HG02884 (cell line): ENCODE data around the gene IP6K1.
A peak's percentile ranks its signal among the peaks of the same experiment; 100 is the strongest.
"Not testable (repeated sequence)": the region's sequence is repeated elsewhere in the genome, so short reads cannot be mapped to it uniquely, and the experiment has no call there.

Experiments
- ATAC-seq: cut with Tn5 transposase; IDR thresholded peaks from one replicate; pipeline ENCODE4 v1.9.1; 2021; ENCODE audit warnings: mild to moderate bottlenecking, moderate library complexity; ENCODE audit not compliant: unreplicated experiment

The IP6K1 gene

DNA sequence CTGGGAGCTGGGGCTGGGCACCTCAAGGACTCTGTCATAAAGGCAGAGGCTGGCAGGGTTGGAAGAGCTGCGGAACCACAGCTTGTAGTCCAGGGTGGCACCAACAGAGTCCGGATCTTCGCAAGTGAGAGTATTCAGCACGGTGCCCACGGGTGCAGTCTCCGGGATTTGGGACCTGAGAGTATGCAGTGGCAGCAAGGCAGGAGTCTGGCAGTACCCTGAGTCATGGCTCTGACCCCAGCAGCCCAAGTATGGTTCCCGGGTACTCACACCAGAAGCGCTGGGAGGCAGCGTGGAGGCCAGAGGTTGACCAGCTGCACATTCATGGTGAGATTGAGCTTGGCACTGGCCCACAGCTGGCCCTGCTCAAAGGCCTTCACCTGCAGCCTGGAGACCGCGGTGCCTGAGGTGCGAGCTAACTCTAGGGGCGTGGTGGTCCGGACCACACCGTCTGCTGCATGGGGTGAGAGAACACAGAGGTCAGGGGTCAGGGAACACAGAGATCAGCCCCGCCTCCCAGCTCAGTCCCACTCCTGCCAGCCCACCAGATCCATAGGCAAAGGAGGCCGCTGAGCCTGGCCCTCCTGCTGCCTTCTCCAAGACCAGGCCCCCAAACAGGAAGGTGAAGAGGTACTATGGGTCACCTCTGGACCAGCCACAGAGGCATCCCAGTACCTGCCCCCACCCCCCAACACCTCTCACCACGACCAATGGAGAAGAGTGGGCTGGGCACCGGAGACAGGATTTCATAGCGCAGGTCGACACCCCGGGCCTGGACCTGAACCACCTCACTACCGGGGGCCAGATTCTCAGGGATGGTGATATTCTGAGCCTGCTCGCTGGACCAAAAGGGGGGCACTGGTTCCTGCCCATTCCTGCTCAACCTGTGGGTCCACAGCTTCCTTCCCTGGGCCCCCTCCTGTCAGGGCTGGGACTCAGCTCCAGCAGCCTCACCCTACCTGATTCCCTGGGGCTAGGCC lies 8.9 kb upstream of the IP6K1 start:
- no peak for ATAC-seq

DNA sequence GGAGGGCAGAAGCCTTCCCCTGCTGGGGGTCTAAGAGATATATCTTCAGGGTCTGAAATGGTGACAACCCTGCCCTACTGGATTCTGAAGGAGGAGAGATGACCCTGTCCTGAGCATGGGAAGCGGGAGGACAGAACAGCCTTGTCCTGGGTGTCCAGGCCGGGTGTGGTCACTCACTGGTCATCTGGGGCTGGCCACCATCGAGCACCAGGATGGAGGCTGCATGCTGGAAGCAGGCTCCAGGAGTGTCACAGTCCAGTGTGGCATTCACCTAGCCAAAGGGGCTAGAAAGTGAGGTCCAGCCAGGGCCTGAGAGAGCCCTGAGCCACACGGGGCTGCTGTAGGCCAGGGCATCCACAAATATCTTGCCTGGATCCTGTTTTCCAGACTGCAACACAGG lies 8.1 kb upstream of the IP6K1 start:
- ATAC-seq: no peak

GRCh38 chr3:49793486-49794085 lies 7.2 kb upstream of the IP6K1 start:
- ATAC-seq: no peak

DNA sequence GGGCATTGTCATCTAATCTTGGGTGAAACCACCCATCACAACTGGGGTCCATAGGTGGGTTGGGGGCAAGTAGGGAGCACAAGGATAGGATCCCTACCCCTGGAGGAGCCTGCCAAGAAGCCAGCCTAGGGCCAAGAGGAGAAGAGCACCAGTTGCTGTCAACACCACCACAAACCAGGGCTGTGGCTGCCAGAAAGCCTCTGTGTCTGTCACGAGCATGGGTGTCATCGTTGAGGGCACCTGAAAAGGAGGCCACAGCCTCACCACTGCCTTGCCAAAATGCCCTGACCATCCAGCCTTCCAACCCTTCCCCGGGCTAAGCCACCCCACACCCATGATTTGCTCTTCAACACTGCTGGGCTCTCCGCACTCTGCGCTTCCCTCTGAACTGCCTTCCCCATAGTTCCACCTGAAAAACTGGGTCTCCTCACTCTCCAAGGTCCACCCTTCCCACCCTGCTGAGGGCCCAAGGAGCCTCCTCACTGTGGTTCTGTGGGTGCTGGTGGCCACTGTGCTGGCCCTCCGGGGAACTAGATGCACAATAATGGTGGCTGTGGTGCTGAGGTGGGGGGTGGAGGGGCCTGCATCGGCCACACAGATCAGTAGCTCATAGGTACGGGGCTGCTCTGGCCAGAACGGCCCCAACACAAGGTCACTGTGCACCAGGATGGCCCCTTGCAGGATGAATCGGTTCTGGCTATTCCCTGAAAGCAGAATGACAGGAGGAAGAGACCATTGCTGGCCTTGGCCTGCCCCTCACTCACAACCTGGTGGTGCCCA lies 6.2 kb upstream of the IP6K1 start:
- no peak for ATAC-seq

- no peak for ATAC-seq
Observed at GRCh38 chr3:49791571-49791970, 5.2 kb upstream of the IP6K1 start.

GRCh38 chr3:49790626-49791411 lies 4.5 kb upstream of the IP6K1 start:
- no peak for ATAC-seq

- no peak for ATAC-seq
Observed at GRCh38 chr3:49788056-49788455, 1.7 kb upstream of the IP6K1 start.

- ATAC-seq: no peak
Observed at GRCh38 chr3:49787536-49787935, 1.2 kb upstream of the IP6K1 start.

GRCh38 chr3:49787182-49787464 lies 781 bp upstream of the IP6K1 start:
- ATAC-seq: no peak

- ATAC-seq: peak; percentile 43
Observed at GRCh38 chr3:49785565-49786356, 581 bp downstream of the IP6K1 start.

- not testable (repeated sequence) for ATAC-seq
Observed at GRCh38 chr3:49782277-49782676, 4.1 kb downstream of the IP6K1 start.

DNA sequence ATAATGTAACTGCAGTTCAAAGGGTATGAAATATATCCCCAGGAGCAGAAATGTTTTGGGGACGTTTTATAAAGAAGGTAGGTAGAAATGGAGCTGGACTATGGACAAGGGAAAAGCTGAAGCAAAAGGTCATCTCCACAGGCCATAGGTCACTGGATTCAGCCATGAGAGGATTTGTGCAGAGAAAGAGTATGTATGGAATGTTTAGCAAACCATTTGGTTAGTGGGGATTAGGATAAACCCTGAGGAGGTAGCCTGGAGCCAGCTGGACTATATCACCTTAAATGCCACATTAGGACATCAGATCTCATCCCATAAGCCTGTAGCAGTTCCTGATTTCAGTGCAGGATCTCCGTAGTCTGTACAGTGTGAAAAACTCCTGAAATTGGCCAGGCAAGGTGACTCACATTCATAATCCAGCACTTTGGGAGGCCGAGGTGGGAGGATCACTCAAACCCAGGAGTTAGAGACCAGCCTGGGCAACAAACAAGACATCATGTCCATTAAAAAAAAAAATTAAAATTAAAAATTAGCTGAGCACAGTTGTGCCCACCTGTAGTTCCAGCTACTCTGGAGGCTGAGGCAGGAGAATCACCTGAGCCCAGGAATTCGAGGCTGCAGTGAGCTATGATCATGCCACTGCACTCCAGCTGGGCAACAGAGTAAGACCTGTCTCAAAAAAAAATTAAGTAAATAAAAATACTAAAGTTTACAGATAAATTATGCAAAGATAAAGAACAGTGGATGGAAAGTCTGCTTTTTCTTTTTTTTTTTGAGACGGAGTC lies 4.7 kb downstream of the IP6K1 start:
- ATAC-seq: no peak

DNA sequence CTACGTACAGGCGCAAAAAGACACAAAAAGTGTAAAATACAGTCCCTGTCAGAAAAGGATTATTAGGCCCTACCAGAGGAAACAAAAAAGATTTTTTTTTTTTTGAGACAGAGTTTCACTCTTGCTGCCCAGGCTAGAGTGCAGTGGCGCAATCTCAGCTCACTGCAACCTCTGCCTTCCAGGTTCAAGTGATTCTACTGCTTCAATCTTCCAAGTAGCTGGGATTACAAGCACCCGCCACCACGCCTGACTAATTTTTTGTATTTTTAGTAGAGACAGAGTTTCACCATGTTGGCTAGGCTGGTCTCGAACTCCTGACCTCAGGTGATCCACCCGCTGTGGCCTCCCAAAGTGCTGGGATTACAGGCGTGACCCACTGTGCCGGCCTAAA lies 5.4 kb downstream of the IP6K1 start:
- not testable (repeated sequence) for ATAC-seq

DNA sequence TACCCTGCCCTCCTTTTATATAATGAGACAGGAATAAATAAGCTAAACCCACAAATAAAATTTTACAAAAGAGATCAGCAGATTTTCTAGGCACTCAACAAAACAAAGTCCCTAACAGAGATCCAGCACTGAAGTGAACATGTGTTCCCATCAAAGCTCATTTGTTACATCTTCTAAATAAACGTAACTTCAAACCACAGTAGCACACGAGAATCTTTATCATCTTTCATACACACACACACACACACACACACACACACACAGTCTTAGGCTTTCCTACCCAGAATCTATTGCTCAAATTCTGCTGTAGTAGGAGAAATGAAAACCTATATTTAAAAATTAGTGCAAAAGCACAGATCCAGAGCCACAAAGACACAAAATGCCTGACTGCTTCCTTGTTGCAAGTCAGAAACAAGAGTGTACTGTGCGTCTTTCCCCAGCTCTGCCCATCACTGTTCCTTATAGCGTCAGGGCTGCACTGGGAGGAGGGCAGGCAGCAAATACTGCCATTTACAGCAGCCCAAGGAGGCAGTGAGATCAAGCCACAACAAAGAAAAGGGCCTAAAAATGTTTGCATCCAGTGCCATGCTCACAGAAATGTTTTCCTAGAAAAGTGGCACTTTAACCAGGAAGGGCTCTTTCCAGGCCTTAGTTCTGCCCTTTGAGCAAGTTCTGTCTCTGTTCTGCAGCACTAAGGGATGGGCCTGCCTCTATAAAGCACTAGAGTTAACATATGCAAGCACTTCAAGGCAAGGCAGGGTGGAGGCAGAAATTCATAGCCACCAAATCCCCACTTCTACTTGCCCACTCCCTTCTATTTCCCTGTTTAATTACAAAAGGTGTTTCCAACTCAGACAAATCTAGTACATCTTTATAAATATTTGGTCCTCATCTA lies 6.0 kb downstream of the IP6K1 start:
- no peak for ATAC-seq

DNA sequence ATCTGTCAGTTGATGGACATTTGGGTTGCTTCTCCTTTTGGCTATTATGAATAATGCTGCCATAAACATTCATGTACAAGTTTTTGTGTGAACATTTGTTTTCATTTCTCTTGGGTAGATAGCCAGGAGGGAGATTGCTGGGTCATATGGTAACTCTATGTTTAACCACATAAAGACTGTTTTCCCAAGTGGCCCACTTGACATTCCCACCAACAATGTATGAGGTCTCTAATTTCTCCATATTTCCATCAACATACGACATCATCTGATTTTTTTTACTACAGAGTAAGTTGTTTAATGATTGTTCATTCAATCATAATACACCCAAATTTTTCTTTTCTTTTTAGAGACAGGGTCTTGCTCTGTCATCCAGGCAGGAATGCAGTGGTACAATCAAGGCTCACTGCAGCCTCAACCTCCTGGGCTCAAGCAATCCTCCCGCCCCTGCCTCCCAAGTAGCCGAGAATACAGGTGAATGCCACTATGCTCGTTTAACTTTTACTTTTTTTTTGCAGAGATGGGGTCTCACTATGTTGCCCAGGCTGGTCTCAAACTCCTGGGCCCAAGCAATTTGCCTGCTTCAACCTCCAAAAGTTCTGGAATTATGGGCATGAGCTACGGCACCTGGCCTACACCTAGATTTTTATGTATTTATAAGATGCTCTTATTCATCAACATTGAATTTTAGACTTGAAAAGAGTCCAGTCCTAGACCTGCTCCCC lies 6.8 kb downstream of the IP6K1 start:
- no peak for ATAC-seq

DNA sequence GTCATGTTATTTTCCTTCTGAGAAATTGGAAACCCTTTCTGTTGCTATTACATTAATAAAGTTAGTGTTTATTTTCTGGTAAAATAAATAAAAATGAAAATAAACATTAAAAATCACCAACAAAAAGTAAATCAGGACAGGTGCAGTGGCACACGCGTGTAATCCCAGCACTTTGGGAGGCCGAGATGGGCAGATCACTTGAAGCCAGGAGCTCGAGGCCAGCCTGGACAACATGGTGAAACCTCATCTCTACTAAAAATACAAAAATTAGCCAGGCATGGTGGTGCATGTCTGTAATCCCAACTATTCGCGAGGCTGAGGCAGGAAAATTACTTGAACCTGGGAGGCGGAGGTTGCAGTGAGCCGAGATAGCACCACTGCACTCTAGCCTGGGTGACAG lies 10.2 kb downstream of the IP6K1 start:
- ATAC-seq: not testable (repeated sequence)

GRCh38 chr3:49775538-49775937 lies 10.8 kb downstream of the IP6K1 start:
- no peak for ATAC-seq

DNA sequence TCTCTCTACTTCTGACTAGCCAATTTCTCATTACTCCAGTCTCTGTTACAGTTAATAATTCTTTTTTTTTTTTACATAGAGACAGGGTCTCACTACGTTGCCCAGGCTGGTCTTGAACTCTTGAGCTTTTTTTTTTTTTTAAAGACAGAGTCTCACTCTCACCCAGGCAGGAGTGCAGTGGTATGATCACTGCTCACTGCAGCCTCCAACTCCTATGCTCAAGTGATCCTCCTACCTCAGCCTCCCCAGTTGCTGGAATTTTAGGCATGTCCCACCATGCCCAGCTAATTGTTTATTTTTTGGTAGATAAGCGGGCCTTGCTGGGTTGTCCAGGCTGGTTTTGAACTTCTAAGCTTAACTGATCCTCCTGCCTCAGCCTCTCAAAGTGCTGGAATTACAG lies 13.6 kb downstream of the IP6K1 start:
- ATAC-seq: no peak
